Endothelial cell of umbilical vein (primary cell): ENCODE measurements around the gene RALGPS1. TPM values are rescaled to one million over a fixed set of nuclear protein-coding genes. Genes with fewer than 3 reads are reported as not detected.

Experiments used
- BruUV-seq: library from RNA; stranded (reverse); fragments of 400-500 nt; replicated peaks from 2 replicates; lab custom pipeline; 2021; lab: Mats Ljungman, UMichigan
- CTCF ChIA-PET: fragments of 300-600, 350-600 bp; sonication (Branson Sonifier 250); formaldehyde crosslinking; loops from one replicate; lab custom pipeline; 2021; ENCODE audit warnings: antibody characterized with exemption, inconsistent platforms; lab: Charles Lee
- POLR2A ChIA-PET: fragments of 300-600, 350-600 bp; sonication (Branson Sonifier 250); formaldehyde crosslinking; loops from one replicate; lab custom pipeline; 2021; ENCODE audit warnings: antibody characterized with exemption, inconsistent platforms; lab: Charles Lee
- DNase-seq: peaks from one replicate; pipeline ENCODE4 v3.0.0-alpha.2; 2011; ENCODE audit warnings: low read depth, low spot score
- FAIRE-seq: peaks from 2 replicates; lab custom pipeline; 2011; peaks lifted over from hg19 to GRCh38; lab: Jason Lieb, UNC
- H2AFZ ChIP-seq: 2 replicates; pipeline ENCODE4 v1.6.0; 2012; ENCODE audit warnings: low read depth, low read length, control low read depth, inconsistent platforms
- H3K27ac ChIP-seq: 2 replicates; pipeline ENCODE4 v1.5.1; 2011; ENCODE audit warnings: low read depth, mild to moderate bottlenecking, control low read depth, low read length, moderate library complexity; ENCODE audit not compliant: insufficient read depth
- H3K27me3 ChIP-seq, 2 experiments: 2 replicates each; pipeline versions ENCODE4 v1.6.0 to v1.6.1; 2011; ENCODE audit warnings: low read length in 2 of 2, mixed read lengths in 1 of 2; ENCODE audit not compliant: control insufficient read depth in 2 of 2, insufficient read depth in 2 of 2
- H3K36me3 ChIP-seq, 2 experiments: 2 replicates in 1 of 2; 3 replicates in 1 of 2; pipeline ENCODE4 v1.5.1; 2011; ENCODE audit warnings: low read length in 2 of 2, mild to moderate bottlenecking in 1 of 2, moderate library complexity in 1 of 2; ENCODE audit not compliant: control insufficient read depth in 2 of 2, insufficient read depth in 2 of 2; ENCODE audit errors: extremely low read depth in 1 of 2
- H3K4me1 ChIP-seq: 3 replicates; pipeline ENCODE4 v1.5.1; 2011; ENCODE audit warnings: mild to moderate bottlenecking, low read length; ENCODE audit not compliant: control insufficient read depth, insufficient read depth; ENCODE audit errors: extremely low read depth
- H3K4me2 ChIP-seq: 2 replicates; pipeline ENCODE4 v1.6.1; 2011; ENCODE audit warnings: low read length, control low read depth, mixed read lengths; ENCODE audit not compliant: insufficient read depth
- H3K4me3 ChIP-seq, 3 experiments: fragments of 200-600 bp in 1 of 3; sonication (generic), shearing (Covaris generic) in 1 of 3; replicated peaks in 1 of 3; 2 replicates each; pipeline ENCODE4 v1.5.1; 2011 to 2016; ENCODE audit warnings: control low read depth in 3 of 3, low read length in 3 of 3, mild to moderate bottlenecking in 2 of 3, inconsistent platforms in 1 of 3, low read depth in 1 of 3, moderate library complexity in 1 of 3; ENCODE audit not compliant: insufficient read depth in 1 of 3
- H3K79me2 ChIP-seq: 2 replicates; pipeline ENCODE4 v1.6.0; 2012; ENCODE audit warnings: low read length, inconsistent platforms; ENCODE audit not compliant: control insufficient read depth, insufficient read depth
- H3K9ac ChIP-seq: replicated peaks from 2 replicates; pipeline ENCODE3; 2011; ENCODE audit warnings: low read length, control low read depth; ENCODE audit not compliant: insufficient read depth; ENCODE audit errors: extremely low read depth
- H3K9me1 ChIP-seq: replicated peaks from 3 replicates; pipeline ENCODE4 v1.6.0; 2011; ENCODE audit warnings: mild to moderate bottlenecking, low read length; ENCODE audit not compliant: control insufficient read depth, insufficient read depth; ENCODE audit errors: extremely low read depth
- H3K9me3 ChIP-seq: replicated peaks from 2 replicates; pipeline ENCODE4 v1.5.1; 2012; ENCODE audit warnings: low read length, inconsistent platforms; ENCODE audit not compliant: control insufficient read depth, insufficient read depth
- H4K20me1 ChIP-seq: replicated peaks from 2 replicates; pipeline ENCODE3; 2011; ENCODE audit warnings: mild to moderate bottlenecking, low read length; ENCODE audit not compliant: control insufficient read depth, insufficient read depth; ENCODE audit errors: extremely low read depth
- CTCF ChIP-seq, 2 donors: IDR thresholded peaks; 1 replicate in 1 of 2; 2 replicates in 1 of 2; pipeline ENCODE4 v1.5.1; 2011; ENCODE audit warnings: low read length in 2 of 2, mild to moderate bottlenecking in 2 of 2, moderate library complexity in 2 of 2, control low read depth in 1 of 2, inconsistent platforms in 1 of 2, low read depth in 1 of 2; ENCODE audit not compliant: insufficient read depth in 1 of 2; ENCODE audit errors: extremely low read depth in 1 of 2
- GATA2 ChIP-seq: IDR thresholded peaks from 2 replicates; pipeline ENCODE4 v1.7.0; 2011; ENCODE audit warnings: low read depth, mild to moderate bottlenecking, moderate library complexity, mixed read lengths, low read length; ENCODE audit not compliant: insufficient read length, insufficient read depth
- JUN ChIP-seq: IDR thresholded peaks from 2 replicates; pipeline ENCODE4 v1.6.1; 2011; ENCODE audit warnings: borderline replicate concordance, low read depth; ENCODE audit not compliant: insufficient read length, insufficient read depth
- dilution Hi-C: fragments of 300-500 bp; cut with MboI; formaldehyde crosslinking; loops from one replicate; pipeline ENCODE4 v1.15.0; 2019; ENCODE audit warnings: low sequenced_read_pairs; ENCODE audit not compliant: extremely low pct_ligation_motif_present
- intact Hi-C: fragments of 100-400 bp; cut with micrococcal nuclease; formaldehyde crosslinking; loops from one replicate; pipeline ENCODE4 v1.10.0; 2022
- polyA plus RNA-seq, 4 experiments: library from polyadenylated mRNA; depleted of rRNA in 3 of 4; stranded (reverse) in 3 of 4; unstranded in 1 of 4; fragments of >200 nt; gene quantifications; 2 replicates each; pipeline versions ENCODE4 v1.2.1 to v1.2.3, GENCODE V29; 2011 to 2012; ENCODE audit warnings: missing spikeins in 1 of 4
- total RNA-seq: library from RNA; stranded (reverse); gene quantifications from 2 replicates; pipeline ENCODE4 v1.2.3, GENCODE V29; 2021

RALGPS1 gene
- total and polyA plus RNA-seq, 2 donors (not counting 3 experiments of a cell fraction or from before 2014, with no cell fraction given): 3.8 to 5.5 TPM

- Histone ChIP-seq H4K20me1 (no peaks in the 10 kb centered on the region), H3K9me1 (no peaks in the 10 kb centered on the region), H3K27ac (no peak overlapping the region), H3K4me1 (no peaks in the 10 kb centered on the region), H3K36me3 (no peaks in the 10 kb centered on the region), H3K9me3 (no peaks in the 10 kb centered on the region), H3K4me3 (no peak overlapping the region), H3K27me3 (peaks cover 0 to 1% of the 10 kb centered on the region in 2 experiments), H3K9ac (no peak overlapping the region), H3K4me2 (no peak overlapping the region), H2AFZ (no peak overlapping the region), H3K79me2 (no peaks in the 10 kb centered on the region)
- ChIA-PET CTCF (interaction anchor here (1.8 kb wide), 1 partner anchor 246 kb away, joined by 4 read pairs; no protein-coding TSS in a partner anchor), POLR2A (no interaction called here)
- no peak for TF ChIP-seq GATA2
- TF ChIP-seq JUN: no peak
- TF ChIP-seq CTCF (IDR thresholded peaks at IDR 0.05; ENCODE audit: extremely low read depth in 1 of 2, insufficient read depth in 1 of 2, low read depth in 1 of 2, low read length in 2 of 2): no peak
- DNase-seq (no peak), FAIRE-seq (no peak)
- dilution Hi-C loops (no loop called here), intact Hi-C loops (no loop called here)
- no TSS peak for BruUV-seq
Observed at GRCh38 chr9:126952205-126952977, 37.8 kb downstream of the RALGPS1 start.
